HG03045 (cell line): ENCODE measurements around the gene JAZF1.

ENCODE experiments used
- ATAC-seq: cut with Tn5 transposase; IDR thresholded peaks from one replicate; pipeline ENCODE4 v1.9.1; 2021; ENCODE audit warnings: mild to moderate bottlenecking, moderate library complexity; ENCODE audit not compliant: unreplicated experiment

JAZF1 gene

GRCh38 chr7:28192786-28193585 lies 12.4 kb upstream of the JAZF1 start:
- no peak for ATAC-seq

GRCh38 chr7:28191751-28192150 lies 11.2 kb upstream of the JAZF1 start:
- no peak for ATAC-seq

- ATAC-seq: no peak
Observed at GRCh38 chr7:28191184-28191583, 10.6 kb upstream of the JAZF1 start.

- no peak for ATAC-seq
Observed at GRCh38 chr7:28190077-28190710, 9.6 kb upstream of the JAZF1 start.

- ATAC-seq: no peak
Observed at GRCh38 chr7:28187012-28187411, 6.4 kb upstream of the JAZF1 start.

GRCh38 chr7:28183627-28184026 lies 3.0 kb upstream of the JAZF1 start:
- ATAC-seq: no peak

GRCh38 chr7:28182071-28182471 lies 1.5 kb upstream of the JAZF1 start:
- no peak for ATAC-seq

GRCh38 chr7:28181416-28181815 lies 821 bp upstream of the JAZF1 start:
- ATAC-seq: no peak

GRCh38 chr7:28180031-28180363 lies 598 bp downstream of the JAZF1 start:
- no peak for ATAC-seq

GRCh38 chr7:28179120-28180030 lies 1.2 kb downstream of the JAZF1 start:
- peak; percentile 78 for ATAC-seq

GRCh38 chr7:28178599-28178998 lies 2.0 kb downstream of the JAZF1 start:
- no peak for ATAC-seq

- no peak for ATAC-seq
Observed at GRCh38 chr7:28177836-28178235, 2.8 kb downstream of the JAZF1 start.

- ATAC-seq: no peak
Observed at GRCh38 chr7:28176645-28177044, 4.0 kb downstream of the JAZF1 start.

GRCh38 chr7:28176174-28176573 lies 4.4 kb downstream of the JAZF1 start:
- ATAC-seq: no peak

GRCh38 chr7:28174901-28175661 lies 5.5 kb downstream of the JAZF1 start:
- ATAC-seq: no peak

- ATAC-seq: no peak
Observed at GRCh38 chr7:28174442-28174841, 6.2 kb downstream of the JAZF1 start.

- ATAC-seq: no peak
Observed at GRCh38 chr7:28173531-28173930, 7.1 kb downstream of the JAZF1 start.

GRCh38 chr7:28172958-28173357 lies 7.6 kb downstream of the JAZF1 start:
- no peak for ATAC-seq

- ATAC-seq: no peak
Observed at GRCh38 chr7:28170701-28171100, 9.9 kb downstream of the JAZF1 start.

GRCh38 chr7:28169230-28169629 lies 11.4 kb downstream of the JAZF1 start:
- ATAC-seq: no peak
